GM21381 (cell line): ENCODE measurements around the gene GNG2.

Experiments
- ATAC-seq: cut with Tn5 transposase; IDR thresholded peaks from one replicate; pipeline ENCODE4 v1.9.1; 2021; ENCODE audit warnings: mild to moderate bottlenecking, moderate library complexity; ENCODE audit not compliant: unreplicated experiment

The GNG2 gene

GRCh38 chr14:51938137-51938536, 77.7 kb downstream of the GNG2 start:
- no peak for ATAC-seq

- ATAC-seq: no peak
These were observed 78.4 kb downstream of the GNG2 start for GRCh38 chr14:51938821-51939220.

GRCh38 chr14:51939226-51939625, 78.8 kb downstream of the GNG2 start:
- no peak for ATAC-seq

- ATAC-seq: no peak
These were observed 79.4 kb downstream of the GNG2 start for GRCh38 chr14:51939755-51940301.

- no peak for ATAC-seq
These were observed 82.6 kb downstream of the GNG2 start for GRCh38 chr14:51942971-51943370.

- ATAC-seq: no peak
These were observed 89.6 kb downstream of the GNG2 start for GRCh38 chr14:51950007-51950406.

GRCh38 chr14:51951656-51952055, 91.2 kb downstream of the GNG2 start:
- no peak for ATAC-seq

- ATAC-seq: no peak
These were observed 93.6 kb downstream of the GNG2 start for GRCh38 chr14:51954031-51954430.

- no peak for ATAC-seq
These were observed 94.2 kb downstream of the GNG2 start for GRCh38 chr14:51954657-51955056.

GRCh38 chr14:51957950-51958349, 97.5 kb downstream of the GNG2 start:
- ATAC-seq: no peak

- no peak for ATAC-seq
These were observed 99.5 kb downstream of the GNG2 start for GRCh38 chr14:51959928-51960327.

- no peak for ATAC-seq
These were observed 100.5 kb downstream of the GNG2 start for GRCh38 chr14:51960866-51961265.

- ATAC-seq: no peak
These were observed 102.3 kb downstream of the GNG2 start for GRCh38 chr14:51962711-51963110.

- ATAC-seq: no peak
These were observed 102.9 kb downstream of the GNG2 start for GRCh38 chr14:51963286-51963685.

GRCh38 chr14:51967521-51967920, 107.1 kb downstream of the GNG2 start:
- no peak for ATAC-seq

- no peak for ATAC-seq
These were observed 109.6 kb downstream of the GNG2 start for GRCh38 chr14:51969852-51970540.

- ATAC-seq: no peak
These were observed 112.2 kb downstream of the GNG2 start for GRCh38 chr14:51972566-51972965.

GRCh38 chr14:51977075-51977474, 116.7 kb downstream of the GNG2 start:
- no peak for ATAC-seq

- ATAC-seq: no peak
These were observed 118.3 kb downstream of the GNG2 start for GRCh38 chr14:51978681-51979085.

- ATAC-seq: no peak
These were observed 118.8 kb downstream of the GNG2 start for GRCh38 chr14:51979088-51979709.

GRCh38 chr14:51981218-51981854, 120.9 kb downstream of the GNG2 start:
- ATAC-seq: no peak

- ATAC-seq: no peak
These were observed 127.8 kb downstream of the GNG2 start for GRCh38 chr14:51988221-51988620.
